SK-N-SH (cell line): ENCODE measurements around the gene ITGBL1. TPM values are rescaled to one million over a fixed set of nuclear protein-coding genes. Genes with fewer than 3 reads are reported as not detected.

Experiments
- CTCF ChIA-PET: fragments of 300-600, 350-600 bp; formaldehyde crosslinking; extraction: SDS; loops from one replicate; lab custom pipeline; 2021; lab: Yijun Ruan, JAX
- POLR2A ChIA-PET: fragments of 350-600 bp; sonication (Branson Sonifier 250); formaldehyde crosslinking; extraction: SDS; loops from one replicate; lab custom pipeline; 2020; ENCODE audit warnings: antibody characterized with exemption, inconsistent platforms; lab: Yijun Ruan, JAX
- DNase-seq: peaks from one replicate; pipeline ENCODE4 v3.0.0; 2012
- H2AFZ ChIP-seq: fragments of 200-600 bp; sonication (generic); 2 replicates; pipeline ENCODE4 v1.8.1; 2016; ENCODE audit warnings: antibody characterized with exemption, mild to moderate bottlenecking, low read depth
- H3F3A ChIP-seq: fragments of 200-600 bp; sonication (generic); replicated peaks from 2 replicates; pipeline ENCODE3; 2016; ENCODE audit warnings: antibody characterized with exemption, mild to moderate bottlenecking; ENCODE audit not compliant: insufficient read depth
- H3K27ac ChIP-seq, 2 experiments: fragments of 200-500 bp in 1 of 2; fragments of 200-600 bp in 1 of 2; sonication (Bioruptor generic) in 1 of 2; sonication (generic), shearing (Covaris generic) in 1 of 2; 2 replicates each; pipeline versions ENCODE4 v1.5.1 to v1.6.1; 2014 to 2016; ENCODE audit warnings: low read depth in 2 of 2, inconsistent platforms in 1 of 2, low read length in 1 of 2, mild to moderate bottlenecking in 1 of 2, mixed read lengths in 1 of 2
- H3K27me3 ChIP-seq: fragments of 200-600 bp; sonication (generic), shearing (Covaris generic); 2 replicates; pipeline ENCODE4 v1.6.1; 2016; ENCODE audit warnings: mixed run types; ENCODE audit not compliant: insufficient read depth
- H3K36me3 ChIP-seq, 2 experiments: fragments of 200-500 bp in 1 of 2; fragments of 200-600 bp in 1 of 2; sonication (Bioruptor generic) in 1 of 2; sonication (generic) in 1 of 2; replicated peaks in 1 of 2; 2 replicates each; pipeline versions ENCODE3 to v1.5.1; 2014 to 2016; ENCODE audit warnings: low read length in 1 of 2, mild to moderate bottlenecking in 1 of 2; ENCODE audit not compliant: insufficient read depth in 2 of 2, control insufficient read depth in 1 of 2
- H3K4me1 ChIP-seq, 2 experiments: fragments of 200-500 bp in 1 of 2; fragments of 200-600 bp in 1 of 2; sonication (Bioruptor generic) in 1 of 2; sonication (generic), shearing (Covaris generic) in 1 of 2; 2 replicates each; pipeline versions ENCODE4 v1.5.1 to v1.6.1; 2014 to 2016; ENCODE audit warnings: low read depth in 1 of 2, low read length in 1 of 2, mixed run types in 1 of 2; ENCODE audit not compliant: insufficient read depth in 2 of 2, control insufficient read depth in 1 of 2
- H3K4me2 ChIP-seq: fragments of 200-600 bp; sonication (generic), shearing (Covaris generic); 2 replicates; pipeline ENCODE4 v1.6.1; 2017; ENCODE audit warnings: mixed run types
- H3K4me3 ChIP-seq, 2 experiments: fragments of 200-500 bp in 1 of 2; fragments of 200-600 bp in 1 of 2; sonication (Bioruptor generic) in 1 of 2; sonication (generic), shearing (Covaris generic) in 1 of 2; 2 replicates each; pipeline versions ENCODE4 v1.5.1 to v1.8.1; 2014 to 2016; ENCODE audit warnings: low read depth in 2 of 2, inconsistent platforms in 1 of 2, low read length in 1 of 2, mild to moderate bottlenecking in 1 of 2, mixed read lengths in 1 of 2, moderate library complexity in 1 of 2
- H3K79me2 ChIP-seq: fragments of 200-600 bp; sonication (generic); 2 replicates; pipeline ENCODE4 v1.8.1; 2017; ENCODE audit warnings: mild to moderate bottlenecking; ENCODE audit not compliant: insufficient read depth
- H3K9ac ChIP-seq: fragments of 200-600 bp; sonication (generic); 2 replicates; pipeline ENCODE4 v1.6.1; 2017; ENCODE audit warnings: mixed run types
- H3K9me2 ChIP-seq: fragments of 200-600 bp; sonication (generic); 2 replicates; pipeline ENCODE4 v1.6.1; 2017; ENCODE audit warnings: mixed run types
- H3K9me3 ChIP-seq: fragments of 200-600 bp; sonication (generic); 2 replicates; pipeline ENCODE4 v1.6.1; 2017; ENCODE audit warnings: mixed run types, mild to moderate bottlenecking, moderate library complexity
- H4K20me1 ChIP-seq: fragments of 200-600 bp; sonication (generic); 2 replicates; pipeline ENCODE4 v1.6.1; 2017; ENCODE audit warnings: mild to moderate bottlenecking, mixed run types; ENCODE audit not compliant: insufficient read depth
- ELF1 ChIP-seq: IDR thresholded peaks from 2 replicates; pipeline ENCODE4 v1.4.0; 2012
- RAD21 ChIP-seq: IDR thresholded peaks from 2 replicates; pipeline ENCODE4 v1.6.1; 2012; ENCODE audit warnings: mild to moderate bottlenecking, low read length
- RCOR1 ChIP-seq: fragments of 150-350 bp; IDR thresholded peaks from 2 replicates; pipeline ENCODE4 v1.6.1; 2017; ENCODE audit warnings: antibody characterized with exemption, low read length
- WGBS: methylation state at CpG from one replicate; pipeline ENCODE4 v1.1.6; 2017; ENCODE audit warnings: low lambda C conversion rate; 5-methylcytosine and 5-hydroxymethylcytosine counted together
- polyA plus RNA-seq, 3 experiments: library from polyadenylated mRNA; depleted of rRNA; stranded (reverse); fragments of >200 nt; gene quantifications; 2 replicates each; pipeline ENCODE4 v1.2.3, GENCODE V29; 2012
- TF ChIP-seq, protein P1 (sequence below): fragments of 200-600 bp; sonication (generic); IDR thresholded peaks from 2 replicates; pipeline ENCODE4 v1.6.1; 2017; ENCODE audit warnings: antibody characterized with exemption, mild to moderate bottlenecking, moderate library complexity

The ITGBL1 gene
- polyA plus RNA-seq, 1 of the 3 experiments (the other 2 are of a cell fraction) = 78.7 TPM

DNA sequence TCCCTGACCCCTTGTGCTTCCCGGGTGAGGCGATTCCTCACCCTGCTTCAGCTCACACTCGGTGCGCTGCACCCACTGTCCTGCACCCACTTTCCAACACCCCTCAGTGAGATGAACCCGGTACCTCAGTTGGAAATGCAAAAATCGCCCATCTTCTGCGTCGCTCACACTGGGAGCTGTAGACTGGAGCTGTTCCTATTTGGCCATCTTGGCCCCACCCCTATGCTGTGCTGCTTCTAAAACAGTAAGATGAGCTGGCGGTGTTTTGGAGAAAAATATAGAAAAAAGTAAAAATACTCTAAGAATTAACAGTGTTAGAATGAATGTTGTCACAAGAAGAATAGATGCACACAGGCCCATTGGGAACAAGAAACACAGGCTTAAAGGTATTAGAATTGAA, 92.5 kb downstream of the ITGBL1 start (continued):
- TF ChIP-seq, protein P1, sequence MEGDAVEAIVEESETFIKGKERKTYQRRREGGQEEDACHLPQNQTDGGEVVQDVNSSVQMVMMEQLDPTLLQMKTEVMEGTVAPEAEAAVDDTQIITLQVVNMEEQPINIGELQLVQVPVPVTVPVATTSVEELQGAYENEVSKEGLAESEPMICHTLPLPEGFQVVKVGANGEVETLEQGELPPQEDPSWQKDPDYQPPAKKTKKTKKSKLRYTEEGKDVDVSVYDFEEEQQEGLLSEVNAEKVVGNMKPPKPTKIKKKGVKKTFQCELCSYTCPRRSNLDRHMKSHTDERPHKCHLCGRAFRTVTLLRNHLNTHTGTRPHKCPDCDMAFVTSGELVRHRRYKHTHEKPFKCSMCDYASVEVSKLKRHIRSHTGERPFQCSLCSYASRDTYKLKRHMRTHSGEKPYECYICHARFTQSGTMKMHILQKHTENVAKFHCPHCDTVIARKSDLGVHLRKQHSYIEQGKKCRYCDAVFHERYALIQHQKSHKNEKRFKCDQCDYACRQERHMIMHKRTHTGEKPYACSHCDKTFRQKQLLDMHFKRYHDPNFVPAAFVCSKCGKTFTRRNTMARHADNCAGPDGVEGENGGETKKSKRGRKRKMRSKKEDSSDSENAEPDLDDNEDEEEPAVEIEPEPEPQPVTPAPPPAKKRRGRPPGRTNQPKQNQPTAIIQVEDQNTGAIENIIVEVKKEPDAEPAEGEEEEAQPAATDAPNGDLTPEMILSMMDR = no peak

DNA sequence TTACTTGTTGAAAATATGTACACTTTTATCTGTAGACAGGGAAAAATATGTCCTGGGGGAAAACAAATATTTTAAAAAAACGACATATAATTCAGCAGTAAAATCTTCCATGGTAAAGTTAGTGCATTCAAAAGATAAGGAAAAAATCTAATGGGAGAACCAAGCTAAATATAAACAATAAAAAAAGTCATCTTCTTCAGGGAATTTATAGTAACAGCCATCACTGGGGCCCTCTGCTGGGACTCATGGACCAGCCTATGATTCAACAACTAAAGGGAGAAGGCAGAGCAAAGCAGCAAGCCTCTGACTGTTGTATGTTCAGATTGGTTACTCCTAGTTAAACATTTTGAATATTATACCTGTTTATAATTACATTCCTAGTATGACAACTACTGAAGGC, 93.0 kb downstream of the ITGBL1 start:
- H3K79me2 ChIP-seq = peaks cover 49% of the 10 kb centered on the region
- no peak overlapping the region for H3K4me3 ChIP-seq
- no peaks in the 10 kb centered on the region; the same call in 1 of the 2 replicates for H3K9me2 ChIP-seq
- H3F3A ChIP-seq = peaks cover 23% of the 10 kb centered on the region
- H4K20me1 ChIP-seq = 0 out of 2 replicates have a peak, but pooled peaks cover 4% of the 10 kb centered on the region
- H3K4me2 ChIP-seq = no peak overlapping the region
- H3K27ac ChIP-seq = no peak overlapping the region
- H3K4me1 ChIP-seq = no peaks in the 10 kb centered on the region; a peak in 1 of 4 replicates
- WGBS = 53% methylated on average over 1 of the region's 1 CpG
- DNase-seq = no peak
- POLR2A ChIA-PET = no interaction called here
- H3K9ac ChIP-seq = no peak overlapping the region
- CTCF ChIA-PET = interaction anchor here (1.0 kb wide), 2 partner anchors 17 to 35 kb away, joined by 3 read pairs; no protein-coding TSS in a partner anchor
- H3K36me3 ChIP-seq = peaks cover 0 to 13% of the 10 kb centered on the region in 2 experiments
- no peaks in the 10 kb centered on the region for H3K27me3 ChIP-seq
- H2AFZ ChIP-seq = 0 out of 2 replicates have a peak overlapping the region, but pooled peaks have one; percentile 24
- H3K9me3 ChIP-seq = no peaks in the 10 kb centered on the region; the same call in 1 of the 2 replicates
- TF ChIP-seq, protein P1 = peak; percentile 40
- no peak for TF ChIP-seq ELF1
- TF ChIP-seq RCOR1 = no peak
- no peak for TF ChIP-seq RAD21

DNA sequence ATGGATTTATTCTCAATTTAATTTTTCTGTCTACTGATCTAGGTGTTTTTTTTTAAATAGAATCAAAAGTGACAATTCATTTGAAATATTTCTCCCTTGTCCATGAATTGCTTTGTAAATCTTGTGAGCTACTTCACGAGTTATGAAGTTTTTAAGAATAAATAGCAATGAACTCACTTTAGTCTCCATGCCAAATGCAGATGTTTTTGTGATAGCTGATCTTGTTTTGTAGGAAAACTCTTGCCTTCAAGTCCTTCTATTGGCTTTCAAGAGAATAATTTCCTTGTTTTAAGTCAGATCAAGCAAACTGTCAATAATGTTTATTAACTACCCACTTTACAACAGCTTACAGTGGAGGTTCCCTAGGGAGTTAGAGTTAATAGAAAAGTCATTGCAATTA, 99.8 kb downstream of the ITGBL1 start:
- Histone ChIP-seq H4K20me1 (no peaks in the 10 kb centered on the region), H3K36me3 (peaks cover 0 to 10% of the 10 kb centered on the region in 2 experiments), H3K9me3 (no peaks in the 10 kb centered on the region; the same call in 1 of the 2 replicates), H3K27me3 (no peaks in the 10 kb centered on the region), H2AFZ (no peak overlapping the region), H3K4me2 (no peak overlapping the region), H3K27ac (peak overlapping the region in 1 of 2 experiments; percentile 41; a peak in 2 of 4 replicates), H3K4me3 (no peak overlapping the region), H3K9me2 (no peaks in the 10 kb centered on the region; the same call in 1 of the 2 replicates), H3K4me1 (peaks cover 2 to 17% of the 10 kb centered on the region in 2 experiments; a peak in 3 of 4 replicates), H3F3A (peaks cover 23% of the 10 kb centered on the region), H3K9ac (no peak overlapping the region), H3K79me2 (peaks cover 55% of the 10 kb centered on the region)
- ChIA-PET CTCF (interaction anchor here (0.8 kb wide), 1 partner anchor 14 kb away, joined by 3 read pairs; no protein-coding TSS in a partner anchor), POLR2A (no interaction called here)
- WGBS = 84% methylated on average over 1 of the region's 1 CpG
- no peak for TF ChIP-seq RCOR1
- DNase-seq = no peak
